Umbilical cord (tissue), 2 donors: ENCODE results near the gene SLC35F4. TPM values are rescaled to one million over a fixed set of nuclear protein-coding genes. Genes with fewer than 3 reads are reported as not detected.
A peak's percentile ranks its signal among the peaks of the same experiment; 100 is the strongest.

Experiments
- DNase-seq: peaks from one replicate; pipeline ENCODE4 v3.0.0-alpha.2; 2015; ENCODE audit warnings: low spot score
- total RNA-seq: library from RNA; depleted of rRNA; stranded (reverse); fragments of >200 nt; gene quantifications from one replicate; pipeline ENCODE4 v1.2.3, GENCODE V29; 2014; ENCODE audit warnings: low replicate concordance; ENCODE audit not compliant: insufficient read depth

The SLC35F4 gene
- total RNA-seq, 1 donor from 2014 or later = 1.2 TPM

- DNase-seq = no peak
Observed at GRCh38 chr14:57634335-57634734, 231.6 kb downstream of the SLC35F4 start.

GRCh38 chr14:57632649-57633048, 233.2 kb downstream of the SLC35F4 start:
- no peak for DNase-seq

- DNase-seq = peak; percentile 46
Observed at GRCh38 chr14:57617510-57617909, 248.4 kb downstream of the SLC35F4 start.

- DNase-seq = no peak
Observed at GRCh38 chr14:57612946-57613345, 252.9 kb downstream of the SLC35F4 start.

- DNase-seq = no peak
Observed at GRCh38 chr14:57611555-57612075, 254.3 kb downstream of the SLC35F4 start.

GRCh38 chr14:57610631-57611030, 255.3 kb downstream of the SLC35F4 start:
- DNase-seq = no peak

- peak; percentile 11 for DNase-seq
Observed at GRCh38 chr14:57609192-57610075, 256.5 kb downstream of the SLC35F4 start.

- DNase-seq = no peak
Observed at GRCh38 chr14:57607086-57607485, 258.8 kb downstream of the SLC35F4 start.

GRCh38 chr14:57583396-57583795, 282.5 kb downstream of the SLC35F4 start:
- DNase-seq = no peak

- no peak for DNase-seq
Observed at GRCh38 chr14:57582746-57583145, 283.1 kb downstream of the SLC35F4 start.

GRCh38 chr14:57578801-57579200, 287.1 kb downstream of the SLC35F4 start:
- no peak for DNase-seq

- DNase-seq = no peak
Observed at GRCh38 chr14:57576498-57576897, 289.4 kb downstream of the SLC35F4 start.

GRCh38 chr14:57575482-57575881, 290.4 kb downstream of the SLC35F4 start:
- DNase-seq = no peak

- no peak for DNase-seq
Observed at GRCh38 chr14:57574617-57575288, 291.1 kb downstream of the SLC35F4 start.

GRCh38 chr14:57573173-57573572, 292.7 kb downstream of the SLC35F4 start:
- no peak for DNase-seq

GRCh38 chr14:57568554-57568953, 297.3 kb downstream of the SLC35F4 start:
- DNase-seq = no peak

- no peak for DNase-seq
Observed at GRCh38 chr14:57567220-57567619, 298.7 kb downstream of the SLC35F4 start.

- no peak for DNase-seq
Observed at GRCh38 chr14:57560681-57561080, 305.2 kb downstream of the SLC35F4 start.

- DNase-seq = no peak
Observed at GRCh38 chr14:57559576-57559975, 306.3 kb downstream of the SLC35F4 start.

- no peak for DNase-seq
Observed at GRCh38 chr14:57549765-57550420, 316.0 kb downstream of the SLC35F4 start.

- DNase-seq = no peak
Observed at GRCh38 chr14:57549016-57549564, 316.8 kb downstream of the SLC35F4 start.

GRCh38 chr14:57547131-57547530, 318.8 kb downstream of the SLC35F4 start:
- no peak for DNase-seq
